Femur (tissue), 1 donor: Measurements from ENCODE around the gene GAGE12E.
"Not testable (repeated sequence)": the region's sequence is repeated elsewhere in the genome, so short reads cannot be mapped to it uniquely, and the experiment has no call there.

Experiments
- DNase-seq: peaks from one replicate; pipeline ENCODE4 v3.0.0-alpha.2; 2017

Gene GAGE12E, protein sequence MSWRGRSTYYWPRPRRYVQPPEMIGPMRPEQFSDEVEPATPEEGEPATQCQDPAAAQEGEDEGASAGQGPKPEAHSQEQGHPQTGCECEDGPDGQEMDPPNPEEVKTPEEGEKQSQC

DNA sequence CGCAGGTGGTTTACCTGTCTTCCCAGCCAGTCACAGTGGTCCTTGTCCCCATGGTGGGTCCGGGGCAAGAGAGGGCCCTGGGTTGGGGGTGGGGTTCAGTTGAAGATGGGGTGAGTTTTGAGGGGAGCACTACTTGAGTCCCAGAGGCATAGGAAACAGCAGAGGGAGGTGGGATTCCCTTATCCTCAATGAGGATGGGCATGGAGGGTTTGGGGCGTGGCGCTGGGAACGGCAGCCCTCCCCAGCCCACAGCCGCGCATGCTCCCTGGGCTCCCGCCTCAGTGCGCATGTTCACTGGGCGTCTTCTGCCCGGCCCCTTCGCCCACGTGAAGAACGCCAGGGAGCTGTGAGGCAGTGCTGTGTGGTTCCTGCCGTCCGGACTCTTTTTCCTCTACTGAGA lies at the start of gene GAGE12E:
TSS of gene GAGE12E (plus strand) at position 301 of the 400 bp plus-strand sequence. CDS start 1,155 bp downstream, outside the sequence.
- not testable (repeated sequence) for DNase-seq

DNA sequence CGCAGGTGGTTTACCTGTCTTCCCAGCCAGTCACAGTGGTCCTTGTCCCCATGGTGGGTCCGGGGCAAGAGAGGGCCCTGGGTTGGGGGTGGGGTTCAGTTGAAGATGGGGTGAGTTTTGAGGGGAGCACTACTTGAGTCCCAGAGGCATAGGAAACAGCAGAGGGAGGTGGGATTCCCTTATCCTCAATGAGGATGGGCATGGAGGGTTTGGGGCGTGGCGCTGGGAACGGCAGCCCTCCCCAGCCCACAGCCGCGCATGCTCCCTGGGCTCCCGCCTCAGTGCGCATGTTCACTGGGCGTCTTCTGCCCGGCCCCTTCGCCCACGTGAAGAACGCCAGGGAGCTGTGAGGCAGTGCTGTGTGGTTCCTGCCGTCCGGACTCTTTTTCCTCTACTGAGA lies 19.2 kb upstream of the GAGE12E start, which contains the start of gene GAGE12C:
TSS of gene GAGE12C (plus strand) at position 301 of the 400 bp plus-strand sequence. CDS start 1,155 bp downstream, outside the sequence.
- DNase-seq, result not testable (repeated sequence)

DNA sequence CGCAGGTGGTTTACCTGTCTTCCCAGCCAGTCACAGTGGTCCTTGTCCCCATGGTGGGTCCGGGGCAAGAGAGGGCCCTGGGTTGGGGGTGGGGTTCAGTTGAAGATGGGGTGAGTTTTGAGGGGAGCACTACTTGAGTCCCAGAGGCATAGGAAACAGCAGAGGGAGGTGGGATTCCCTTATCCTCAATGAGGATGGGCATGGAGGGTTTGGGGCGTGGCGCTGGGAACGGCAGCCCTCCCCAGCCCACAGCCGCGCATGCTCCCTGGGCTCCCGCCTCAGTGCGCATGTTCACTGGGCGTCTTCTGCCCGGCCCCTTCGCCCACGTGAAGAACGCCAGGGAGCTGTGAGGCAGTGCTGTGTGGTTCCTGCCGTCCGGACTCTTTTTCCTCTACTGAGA lies 9.7 kb upstream of the GAGE12E start, which contains the start of gene GAGE12D:
TSS of gene GAGE12D (plus strand) at position 301 of the 400 bp plus-strand sequence. CDS start 1,155 bp downstream, outside the sequence.
- not testable (repeated sequence) for DNase-seq

DNA sequence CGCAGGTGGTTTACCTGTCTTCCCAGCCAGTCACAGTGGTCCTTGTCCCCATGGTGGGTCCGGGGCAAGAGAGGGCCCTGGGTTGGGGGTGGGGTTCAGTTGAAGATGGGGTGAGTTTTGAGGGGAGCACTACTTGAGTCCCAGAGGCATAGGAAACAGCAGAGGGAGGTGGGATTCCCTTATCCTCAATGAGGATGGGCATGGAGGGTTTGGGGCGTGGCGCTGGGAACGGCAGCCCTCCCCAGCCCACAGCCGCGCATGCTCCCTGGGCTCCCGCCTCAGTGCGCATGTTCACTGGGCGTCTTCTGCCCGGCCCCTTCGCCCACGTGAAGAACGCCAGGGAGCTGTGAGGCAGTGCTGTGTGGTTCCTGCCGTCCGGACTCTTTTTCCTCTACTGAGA lies 9.5 kb downstream of the GAGE12E start, which contains the start of gene GAGE12F:
TSS of gene GAGE12F (plus strand) at position 301 of the 400 bp plus-strand sequence. CDS start 1,155 bp downstream, outside the sequence.
- DNase-seq, result not testable (repeated sequence)

DNA sequence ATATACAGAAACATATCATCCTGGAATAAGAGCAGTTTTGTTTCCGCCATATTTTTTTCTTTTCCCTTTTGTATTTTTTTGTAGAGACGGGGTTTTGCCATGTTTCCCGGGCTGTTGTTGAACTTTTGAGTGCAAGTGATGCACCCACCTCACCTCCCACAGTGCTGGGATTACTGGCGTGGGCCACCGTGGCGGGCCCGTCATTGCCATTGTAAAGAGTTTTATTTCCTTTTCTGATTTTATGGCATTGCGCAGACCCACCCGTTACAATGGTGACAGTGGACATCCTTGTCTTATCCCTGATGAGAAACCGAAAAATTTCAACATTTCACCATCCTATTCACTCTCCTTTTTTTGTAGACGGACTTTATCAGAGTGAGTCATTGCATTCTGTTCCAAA lies 17.6 kb downstream of the GAGE12E start:
- DNase-seq, result not testable (repeated sequence)

DNA sequence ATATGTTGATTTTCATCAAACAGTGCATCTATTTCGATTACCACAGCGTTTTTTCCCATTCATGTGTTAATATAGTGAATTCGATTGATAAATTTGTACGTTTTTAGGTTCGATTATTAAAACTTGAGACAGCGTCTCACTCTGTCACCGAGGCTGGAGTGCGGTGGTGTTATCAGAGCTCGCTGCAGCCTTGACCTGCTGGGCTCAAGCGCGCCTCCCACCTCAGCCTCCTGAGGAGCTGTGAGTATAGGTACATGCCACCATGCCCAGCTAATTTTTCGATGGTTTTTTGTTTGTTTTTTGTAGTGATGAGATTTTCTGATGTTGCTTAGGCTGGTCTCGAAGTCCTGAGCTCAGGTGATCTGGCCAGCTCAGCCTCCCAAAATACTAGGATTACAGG lies 18.1 kb downstream of the GAGE12E start:
- DNase-seq, result not testable (repeated sequence)

DNA sequence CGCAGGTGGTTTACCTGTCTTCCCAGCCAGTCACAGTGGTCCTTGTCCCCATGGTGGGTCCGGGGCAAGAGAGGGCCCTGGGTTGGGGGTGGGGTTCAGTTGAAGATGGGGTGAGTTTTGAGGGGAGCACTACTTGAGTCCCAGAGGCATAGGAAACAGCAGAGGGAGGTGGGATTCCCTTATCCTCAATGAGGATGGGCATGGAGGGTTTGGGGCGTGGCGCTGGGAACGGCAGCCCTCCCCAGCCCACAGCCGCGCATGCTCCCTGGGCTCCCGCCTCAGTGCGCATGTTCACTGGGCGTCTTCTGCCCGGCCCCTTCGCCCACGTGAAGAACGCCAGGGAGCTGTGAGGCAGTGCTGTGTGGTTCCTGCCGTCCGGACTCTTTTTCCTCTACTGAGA lies 19.0 kb downstream of the GAGE12E start, which contains the start of gene GAGE12G:
TSS of gene GAGE12G (plus strand) at position 301 of the 400 bp plus-strand sequence. CDS start 1,155 bp downstream, outside the sequence.
- not testable (repeated sequence) for DNase-seq

DNA sequence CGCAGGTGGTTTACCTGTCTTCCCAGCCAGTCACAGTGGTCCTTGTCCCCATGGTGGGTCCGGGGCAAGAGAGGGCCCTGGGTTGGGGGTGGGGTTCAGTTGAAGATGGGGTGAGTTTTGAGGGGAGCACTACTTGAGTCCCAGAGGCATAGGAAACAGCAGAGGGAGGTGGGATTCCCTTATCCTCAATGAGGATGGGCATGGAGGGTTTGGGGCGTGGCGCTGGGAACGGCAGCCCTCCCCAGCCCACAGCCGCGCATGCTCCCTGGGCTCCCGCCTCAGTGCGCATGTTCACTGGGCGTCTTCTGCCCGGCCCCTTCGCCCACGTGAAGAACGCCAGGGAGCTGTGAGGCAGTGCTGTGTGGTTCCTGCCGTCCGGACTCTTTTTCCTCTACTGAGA lies 28.6 kb downstream of the GAGE12E start, which contains the start of gene GAGE12H:
TSS of gene GAGE12H (plus strand) at position 301 of the 400 bp plus-strand sequence. CDS start 1,155 bp downstream, outside the sequence.
- not testable (repeated sequence) for DNase-seq

DNA sequence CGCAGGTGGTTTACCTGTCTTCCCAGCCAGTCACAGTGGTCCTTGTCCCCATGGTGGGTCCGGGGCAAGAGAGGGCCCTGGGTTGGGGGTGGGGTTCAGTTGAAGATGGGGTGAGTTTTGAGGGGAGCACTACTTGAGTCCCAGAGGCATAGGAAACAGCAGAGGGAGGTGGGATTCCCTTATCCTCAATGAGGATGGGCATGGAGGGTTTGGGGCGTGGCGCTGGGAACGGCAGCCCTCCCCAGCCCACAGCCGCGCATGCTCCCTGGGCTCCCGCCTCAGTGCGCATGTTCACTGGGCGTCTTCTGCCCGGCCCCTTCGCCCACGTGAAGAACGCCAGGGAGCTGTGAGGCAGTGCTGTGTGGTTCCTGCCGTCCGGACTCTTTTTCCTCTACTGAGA lies 38.1 kb downstream of the GAGE12E start, which contains the start of gene GAGE2A:
TSS of gene GAGE2A (plus strand) at position 301 of the 400 bp plus-strand sequence. CDS start 1,155 bp downstream, outside the sequence.
- DNase-seq, result not testable (repeated sequence)

DNA sequence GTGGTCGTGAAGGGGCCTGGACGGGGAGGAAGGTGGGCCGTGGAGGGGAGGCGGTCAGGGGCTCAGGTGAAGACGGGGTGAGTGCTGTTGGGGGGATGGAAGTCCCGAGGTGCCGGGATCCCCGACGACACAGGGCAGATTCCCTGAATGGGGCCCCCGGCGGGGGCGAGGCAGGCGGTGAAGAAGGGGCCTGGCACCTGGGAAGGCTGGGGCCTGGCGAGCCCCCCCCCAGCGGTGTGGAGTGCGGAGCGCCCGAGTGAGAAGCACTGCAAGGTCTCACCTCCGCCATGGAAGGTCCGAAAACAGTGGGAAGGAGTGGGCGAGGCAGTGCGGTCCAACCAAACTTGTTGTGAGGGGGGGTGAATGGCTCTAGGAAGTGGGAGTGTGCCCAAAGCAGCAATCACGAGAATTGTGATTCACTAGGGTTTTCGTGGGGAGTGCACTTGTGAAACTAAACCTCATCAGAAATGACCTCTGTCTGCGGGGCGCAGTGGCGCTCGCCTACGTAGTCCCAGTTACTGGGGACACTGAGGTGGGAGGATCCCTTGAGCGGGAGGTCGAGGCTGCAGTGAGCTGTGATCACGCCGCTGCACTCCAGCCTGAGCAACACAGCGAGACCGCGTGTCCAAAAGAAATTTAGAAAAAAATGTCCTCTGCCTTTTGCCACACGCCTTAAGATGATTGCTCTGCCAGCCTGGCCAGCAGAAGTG lies 38.8 kb downstream of the GAGE12E start:
- DNase-seq, result not testable (repeated sequence)

DNA sequence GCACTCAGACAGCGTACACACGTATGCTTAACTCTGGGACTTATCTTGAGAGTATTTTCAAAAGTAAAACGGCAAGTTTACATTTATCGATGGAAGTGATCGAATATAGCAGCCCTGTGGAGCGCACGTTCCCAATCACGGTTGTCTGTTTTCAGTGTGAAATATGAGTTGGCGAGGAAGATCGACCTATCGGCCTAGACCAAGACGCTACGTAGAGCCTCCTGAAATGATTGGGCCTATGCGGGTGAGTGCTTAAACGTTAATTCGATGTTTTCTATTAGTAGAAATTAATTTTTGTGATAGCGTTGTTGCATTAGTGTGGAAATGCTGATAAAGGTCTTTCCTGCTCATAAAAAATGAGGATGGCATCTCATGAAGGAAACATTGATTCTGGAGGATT lies 39.4 kb downstream of the GAGE12E start:
- not testable (repeated sequence) for DNase-seq

DNA sequence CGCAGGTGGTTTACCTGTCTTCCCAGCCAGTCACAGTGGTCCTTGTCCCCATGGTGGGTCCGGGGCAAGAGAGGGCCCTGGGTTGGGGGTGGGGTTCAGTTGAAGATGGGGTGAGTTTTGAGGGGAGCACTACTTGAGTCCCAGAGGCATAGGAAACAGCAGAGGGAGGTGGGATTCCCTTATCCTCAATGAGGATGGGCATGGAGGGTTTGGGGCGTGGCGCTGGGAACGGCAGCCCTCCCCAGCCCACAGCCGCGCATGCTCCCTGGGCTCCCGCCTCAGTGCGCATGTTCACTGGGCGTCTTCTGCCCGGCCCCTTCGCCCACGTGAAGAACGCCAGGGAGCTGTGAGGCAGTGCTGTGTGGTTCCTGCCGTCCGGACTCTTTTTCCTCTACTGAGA lies 47.6 kb downstream of the GAGE12E start, which contains the start of gene GAGE1:
TSS of gene GAGE1 (plus strand) at position 301 of the 400 bp plus-strand sequence. CDS start 1,155 bp downstream, outside the sequence.
- DNase-seq, result not testable (repeated sequence)
